GM23338 (cell line): Measurements from ENCODE around the gene STK11IP. TPM values are rescaled to one million over a fixed set of nuclear protein-coding genes. Genes with fewer than 3 reads are reported as not detected.

ENCODE experiments used
- ATAC-seq: fragments of 200-7000 bp; cut with Tn5 transposase; 3 replicates; pipeline ENCODE4 v1.9.1; 2020
- DNase-seq: peaks from one replicate; pipeline ENCODE4 v3.0.0-alpha.2; 2015; ENCODE audit warnings: low spot score
- H2AFZ ChIP-seq: fragments of 200-600 bp; sonication (generic); 2 replicates; pipeline ENCODE4 v1.8.0; 2016; ENCODE audit warnings: antibody characterized with exemption, mild to moderate bottlenecking, moderate library complexity
- H3F3A ChIP-seq: fragments of 200-600 bp; sonication (generic); replicated peaks from 2 replicates; pipeline ENCODE4 v1.8.0; 2017; ENCODE audit warnings: antibody characterized with exemption, mixed run types, low read depth
- H3K27ac ChIP-seq: fragments of 200-600 bp; sonication (generic); 2 replicates; pipeline ENCODE4 v1.6.1; 2016; ENCODE audit warnings: low read depth
- H3K27me3 ChIP-seq: fragments of 200-600 bp; sonication (generic); 2 replicates; pipeline ENCODE4 v1.8.0; 2016; ENCODE audit warnings: mild to moderate bottlenecking, mixed run types, moderate library complexity; ENCODE audit not compliant: insufficient read depth
- H3K36me3 ChIP-seq: fragments of 200-600 bp; sonication (generic); 2 replicates; pipeline ENCODE4 v1.8.0; 2016; ENCODE audit warnings: mild to moderate bottlenecking; ENCODE audit not compliant: insufficient read depth
- H3K4me1 ChIP-seq: fragments of 200-600 bp; sonication (generic); 2 replicates; pipeline ENCODE4 v1.8.0; 2016; ENCODE audit warnings: mild to moderate bottlenecking, moderate library complexity; ENCODE audit not compliant: insufficient read depth
- H3K4me2 ChIP-seq: fragments of 200-600 bp; sonication (generic); 2 replicates; pipeline ENCODE4 v1.7.1; 2017; ENCODE audit warnings: mixed run types
- H3K4me3 ChIP-seq: fragments of 200-600 bp; sonication (generic); 2 replicates; pipeline ENCODE4 v1.6.1; 2016; ENCODE audit warnings: mixed run types
- H3K79me2 ChIP-seq: fragments of 200-600 bp; sonication (generic); replicated peaks from 2 replicates; pipeline ENCODE4 v1.8.0; 2017; ENCODE audit warnings: mild to moderate bottlenecking; ENCODE audit not compliant: insufficient read depth
- H3K9me2 ChIP-seq: fragments of 200-600 bp; sonication (generic); 2 replicates; pipeline ENCODE4 v1.8.0; 2017; ENCODE audit not compliant: insufficient read depth
- H4K20me1 ChIP-seq: fragments of 200-600 bp; sonication (generic); replicated peaks from 2 replicates; pipeline ENCODE4 v1.8.0; 2017; ENCODE audit warnings: mild to moderate bottlenecking; ENCODE audit not compliant: insufficient read depth
- H3K27ac Mint-ChIP-seq: 2 replicates; pipeline ENCODE4 v1.8.0; 2020; ENCODE audit warnings: inconsistent platforms, mild to moderate bottlenecking, moderate library complexity, mixed read lengths
- H3K27me3 Mint-ChIP-seq: 3 replicates; pipeline ENCODE4 v1.8.0; 2022; ENCODE audit warnings: low read depth, mild to moderate bottlenecking, moderate library complexity, mixed read lengths, inconsistent platforms; ENCODE audit not compliant: insufficient read depth, poor library complexity
- H3K36me3 Mint-ChIP-seq: 3 replicates; pipeline ENCODE4 v1.8.0; 2021; ENCODE audit warnings: low read depth, mild to moderate bottlenecking, inconsistent platforms, moderate library complexity, mixed read lengths
- H3K4me1 Mint-ChIP-seq: 3 replicates; pipeline ENCODE4 v1.8.0; 2020; ENCODE audit warnings: mild to moderate bottlenecking, inconsistent platforms, mixed read lengths
- H3K4me3 Mint-ChIP-seq: 3 replicates; pipeline ENCODE4 v1.8.0; 2021; ENCODE audit warnings: moderate library complexity, mild to moderate bottlenecking, inconsistent platforms, mixed read lengths
- H3K9me3 Mint-ChIP-seq: 3 replicates; pipeline ENCODE4 v1.8.0; 2020; ENCODE audit warnings: moderate library complexity, mild to moderate bottlenecking, inconsistent platforms, mixed read lengths
- CREB1 ChIP-seq: fragments of 250-450 bp; sonication (Bioruptor Pico); IDR thresholded peaks from 2 replicates; pipeline ENCODE4 v1.5.0; 2020; ENCODE audit warnings: low read depth, mild to moderate bottlenecking, moderate library complexity
- EZH2 ChIP-seq: fragments of 200-600 bp; sonication (generic); IDR thresholded peaks from one replicate; pipeline ENCODE4 v1.8.0; 2017; ENCODE audit warnings: antibody characterized with exemption, mild to moderate bottlenecking, low read depth; ENCODE audit not compliant: unreplicated experiment
- EZH2phosphoT487 ChIP-seq: fragments of 200-600 bp; sonication (generic); IDR thresholded peaks from one replicate; pipeline ENCODE4 v1.8.1; 2018; ENCODE audit warnings: antibody characterized with exemption; ENCODE audit not compliant: unreplicated experiment
- JUNB ChIP-seq: IDR thresholded peaks from one replicate; pipeline ENCODE4 v1.6.1; 2016; ENCODE audit warnings: antibody characterized with exemption; ENCODE audit not compliant: unreplicated experiment
- NANOG ChIP-seq: IDR thresholded peaks from 2 replicates; pipeline ENCODE4 v1.6.1; 2016; ENCODE audit warnings: antibody characterized with exemption, borderline replicate concordance
- POLR2AphosphoS5 ChIP-seq: IDR thresholded peaks from 2 replicates; pipeline ENCODE4 v1.6.1; 2016; ENCODE audit warnings: antibody characterized with exemption, low read depth
- STAT1 ChIP-seq: IDR thresholded peaks from one replicate; pipeline ENCODE4 v1.6.1; 2016; ENCODE audit warnings: antibody characterized with exemption; ENCODE audit not compliant: unreplicated experiment
- ZNF114 ChIP-seq: fragments of 250-450 bp; sonication (Bioruptor Pico); IDR thresholded peaks from 2 replicates; pipeline ENCODE4 v1.5.0; 2020; ENCODE audit warnings: mild to moderate bottlenecking, moderate library complexity
- ZNF331 ChIP-seq: fragments of 250-450 bp; sonication (Bioruptor Pico); IDR thresholded peaks from 2 replicates; pipeline ENCODE4 v1.5.0; 2020; ENCODE audit warnings: low read depth, mild to moderate bottlenecking, moderate library complexity
- polyA plus RNA-seq: library from polyadenylated mRNA; unstranded; fragments of >200 nt; fragmentation: Nextera tagmentation; extraction: Ambion mirVana; gene quantifications from 2 replicates; pipeline ENCODE4 v1.2.1, GENCODE V29; 2016
- total RNA-seq: library from RNA; depleted of rRNA; stranded (reverse); fragments of >200 nt; shearing (Covaris generic); gene quantifications from 2 replicates; pipeline ENCODE4 v1.2.3, GENCODE V29; 2014
- TF ChIP-seq, protein P1 (sequence below), 2 experiments: fragments of 200-600 bp in 1 of 2; sonication (generic) in 1 of 2; conservative IDR thresholded peaks; 2 replicates each; pipeline versions ENCODE4 v1.5.1 to v1.6.1; 2016 to 2017; ENCODE audit warnings: antibody characterized with exemption in 2 of 2, low read depth in 2 of 2, mild to moderate bottlenecking in 2 of 2, moderate library complexity in 1 of 2
- TF ChIP-seq, protein P2 (sequence below): fragments of 250-450 bp; sonication (Bioruptor Pico); IDR thresholded peaks from 2 replicates; pipeline ENCODE4 v1.5.0; 2020; ENCODE audit warnings: mild to moderate bottlenecking, moderate library complexity
- TF ChIP-seq, protein P3 (sequence below): IDR thresholded peaks from one replicate; pipeline ENCODE4 v1.6.1; 2018; ENCODE audit warnings: antibody characterized with exemption; ENCODE audit not compliant: unreplicated experiment
- TF ChIP-seq, protein P4 (sequence below): IDR thresholded peaks from 2 replicates; pipeline ENCODE4 v1.6.1; 2016; ENCODE audit warnings: antibody characterized with exemption

The STK11IP gene
- total and polyA plus RNA-seq, 2 experiments from 2014 or later: 16.6 to 28.1 TPM

DNA sequence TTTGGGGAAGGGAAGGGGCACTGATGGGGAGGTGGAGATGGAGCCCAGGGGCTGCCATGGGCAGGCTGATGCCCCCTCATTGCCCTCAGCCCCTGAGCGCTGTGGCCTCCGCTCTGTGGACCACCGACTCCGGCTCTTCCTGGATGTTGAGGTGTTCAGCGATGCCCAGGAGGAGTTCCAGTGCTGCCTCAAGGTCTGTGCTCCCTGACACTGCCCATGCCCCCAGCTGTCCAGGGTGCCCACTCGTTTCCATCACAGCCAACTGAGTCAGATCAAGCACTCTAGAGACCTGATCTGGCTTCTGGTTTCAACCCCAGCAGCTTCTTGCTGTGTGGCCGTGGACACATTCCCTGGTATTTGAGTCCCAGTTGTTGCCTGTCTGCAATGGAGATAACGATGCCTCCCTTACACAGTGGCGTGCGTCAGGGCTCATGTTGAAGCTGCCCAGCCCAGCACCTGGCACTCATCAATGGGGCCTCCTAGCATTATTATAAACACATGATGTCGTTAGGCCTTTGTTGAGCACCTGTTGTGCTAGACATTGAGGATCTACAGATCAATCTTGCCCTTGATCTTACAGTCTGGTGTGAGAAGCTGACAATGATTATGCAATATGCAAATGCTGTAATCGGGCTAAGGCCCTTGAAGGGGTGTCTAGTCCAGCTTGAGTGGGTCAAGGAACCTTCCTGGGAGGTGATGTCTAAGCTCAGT, 14.4 kb downstream of the STK11IP start:
- Mint-ChIP-seq H3K4me1 (peaks cover 5% of the 10 kb centered on the region; the same call in 2 of the 3 replicates), H3K27me3 (peaks cover 13% of the 10 kb centered on the region), H3K4me3 (no peak overlapping the region), H3K27ac (no peak overlapping the region), H3K9me3 (no peaks in the 10 kb centered on the region), H3K36me3 (peaks cover 23% of the 10 kb centered on the region; the same call in 2 of the 3 replicates)
- H4K20me1 ChIP-seq: no peaks in the 10 kb centered on the region
- H3K79me2 ChIP-seq: no peaks in the 10 kb centered on the region
- TF ChIP-seq POLR2AphosphoS5 (no peak), ZNF114 (no peak), NANOG (no peak), CREB1 (CRISPR knock-in tag) (no peak), JUNB (no peak), ZNF331 (CRISPR knock-in tag) (no peak), EZH2phosphoT487 (no peak), STAT1 (no peak), EZH2 (no peak)
- TF ChIP-seq, protein P1, sequence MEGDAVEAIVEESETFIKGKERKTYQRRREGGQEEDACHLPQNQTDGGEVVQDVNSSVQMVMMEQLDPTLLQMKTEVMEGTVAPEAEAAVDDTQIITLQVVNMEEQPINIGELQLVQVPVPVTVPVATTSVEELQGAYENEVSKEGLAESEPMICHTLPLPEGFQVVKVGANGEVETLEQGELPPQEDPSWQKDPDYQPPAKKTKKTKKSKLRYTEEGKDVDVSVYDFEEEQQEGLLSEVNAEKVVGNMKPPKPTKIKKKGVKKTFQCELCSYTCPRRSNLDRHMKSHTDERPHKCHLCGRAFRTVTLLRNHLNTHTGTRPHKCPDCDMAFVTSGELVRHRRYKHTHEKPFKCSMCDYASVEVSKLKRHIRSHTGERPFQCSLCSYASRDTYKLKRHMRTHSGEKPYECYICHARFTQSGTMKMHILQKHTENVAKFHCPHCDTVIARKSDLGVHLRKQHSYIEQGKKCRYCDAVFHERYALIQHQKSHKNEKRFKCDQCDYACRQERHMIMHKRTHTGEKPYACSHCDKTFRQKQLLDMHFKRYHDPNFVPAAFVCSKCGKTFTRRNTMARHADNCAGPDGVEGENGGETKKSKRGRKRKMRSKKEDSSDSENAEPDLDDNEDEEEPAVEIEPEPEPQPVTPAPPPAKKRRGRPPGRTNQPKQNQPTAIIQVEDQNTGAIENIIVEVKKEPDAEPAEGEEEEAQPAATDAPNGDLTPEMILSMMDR (conservative IDR thresholded peaks at IDR 0.05; ENCODE audit: low read depth in 2 of 2): no peak
- TF ChIP-seq, protein P2, sequence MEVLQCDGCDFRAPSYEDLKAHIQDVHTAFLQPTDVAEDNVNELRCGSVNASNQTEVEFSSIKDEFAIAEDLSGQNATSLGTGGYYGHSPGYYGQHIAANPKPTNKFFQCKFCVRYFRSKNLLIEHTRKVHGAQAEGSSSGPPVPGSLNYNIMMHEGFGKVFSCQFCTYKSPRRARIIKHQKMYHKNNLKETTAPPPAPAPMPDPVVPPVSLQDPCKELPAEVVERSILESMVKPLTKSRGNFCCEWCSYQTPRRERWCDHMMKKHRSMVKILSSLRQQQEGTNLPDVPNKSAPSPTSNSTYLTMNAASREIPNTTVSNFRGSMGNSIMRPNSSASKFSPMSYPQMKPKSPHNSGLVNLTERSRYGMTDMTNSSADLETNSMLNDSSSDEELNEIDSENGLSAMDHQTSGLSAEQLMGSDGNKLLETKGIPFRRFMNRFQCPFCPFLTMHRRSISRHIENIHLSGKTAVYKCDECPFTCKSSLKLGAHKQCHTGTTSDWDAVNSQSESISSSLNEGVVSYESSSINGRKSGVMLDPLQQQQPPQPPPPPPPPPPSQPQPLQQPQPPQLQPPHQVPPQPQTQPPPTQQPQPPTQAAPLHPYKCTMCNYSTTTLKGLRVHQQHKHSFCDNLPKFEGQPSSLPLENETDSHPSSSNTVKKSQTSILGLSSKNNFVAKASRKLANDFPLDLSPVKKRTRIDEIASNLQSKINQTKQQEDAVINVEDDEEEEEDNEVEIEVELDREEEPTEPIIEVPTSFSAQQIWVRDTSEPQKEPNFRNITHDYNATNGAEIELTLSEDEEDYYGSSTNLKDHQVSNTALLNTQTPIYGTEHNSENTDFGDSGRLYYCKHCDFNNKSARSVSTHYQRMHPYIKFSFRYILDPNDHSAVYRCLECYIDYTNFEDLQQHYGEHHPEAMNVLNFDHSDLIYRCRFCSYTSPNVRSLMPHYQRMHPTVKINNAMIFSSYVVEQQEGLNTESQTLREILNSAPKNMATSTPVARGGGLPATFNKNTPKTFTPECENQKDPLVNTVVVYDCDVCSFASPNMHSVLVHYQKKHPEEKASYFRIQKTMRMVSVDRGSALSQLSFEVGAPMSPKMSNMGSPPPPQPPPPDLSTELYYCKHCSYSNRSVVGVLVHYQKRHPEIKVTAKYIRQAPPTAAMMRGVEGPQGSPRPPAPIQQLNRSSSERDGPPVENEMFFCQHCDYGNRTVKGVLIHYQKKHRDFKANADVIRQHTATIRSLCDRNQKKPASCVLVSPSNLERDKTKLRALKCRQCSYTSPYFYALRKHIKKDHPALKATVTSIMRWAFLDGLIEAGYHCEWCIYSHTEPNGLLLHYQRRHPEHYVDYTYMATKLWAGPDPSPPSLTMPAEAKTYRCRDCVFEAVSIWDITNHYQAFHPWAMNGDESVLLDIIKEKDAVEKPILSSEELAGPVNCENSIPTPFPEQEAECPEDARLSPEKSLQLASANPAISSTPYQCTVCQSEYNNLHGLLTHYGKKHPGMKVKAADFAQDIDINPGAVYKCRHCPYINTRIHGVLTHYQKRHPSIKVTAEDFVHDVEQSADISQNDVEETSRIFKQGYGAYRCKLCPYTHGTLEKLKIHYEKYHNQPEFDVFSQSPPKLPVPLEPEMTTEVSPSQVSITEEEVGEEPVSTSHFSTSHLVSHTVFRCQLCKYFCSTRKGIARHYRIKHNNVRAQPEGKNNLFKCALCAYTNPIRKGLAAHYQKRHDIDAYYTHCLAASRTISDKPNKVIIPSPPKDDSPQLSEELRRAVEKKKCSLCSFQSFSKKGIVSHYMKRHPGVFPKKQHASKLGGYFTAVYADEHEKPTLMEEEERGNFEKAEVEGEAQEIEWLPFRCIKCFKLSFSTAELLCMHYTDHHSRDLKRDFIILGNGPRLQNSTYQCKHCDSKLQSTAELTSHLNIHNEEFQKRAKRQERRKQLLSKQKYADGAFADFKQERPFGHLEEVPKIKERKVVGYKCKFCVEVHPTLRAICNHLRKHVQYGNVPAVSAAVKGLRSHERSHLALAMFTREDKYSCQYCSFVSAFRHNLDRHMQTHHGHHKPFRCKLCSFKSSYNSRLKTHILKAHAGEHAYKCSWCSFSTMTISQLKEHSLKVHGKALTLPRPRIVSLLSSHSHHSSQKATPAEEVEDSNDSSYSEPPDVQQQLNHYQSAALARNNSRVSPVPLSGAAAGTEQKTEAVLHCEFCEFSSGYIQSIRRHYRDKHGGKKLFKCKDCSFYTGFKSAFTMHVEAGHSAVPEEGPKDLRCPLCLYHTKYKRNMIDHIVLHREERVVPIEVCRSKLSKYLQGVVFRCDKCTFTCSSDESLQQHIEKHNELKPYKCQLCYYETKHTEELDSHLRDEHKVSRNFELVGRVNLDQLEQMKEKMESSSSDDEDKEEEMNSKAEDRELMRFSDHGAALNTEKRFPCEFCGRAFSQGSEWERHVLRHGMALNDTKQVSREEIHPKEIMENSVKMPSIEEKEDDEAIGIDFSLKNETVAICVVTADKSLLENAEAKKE: no peak
- TF ChIP-seq, protein P3, sequence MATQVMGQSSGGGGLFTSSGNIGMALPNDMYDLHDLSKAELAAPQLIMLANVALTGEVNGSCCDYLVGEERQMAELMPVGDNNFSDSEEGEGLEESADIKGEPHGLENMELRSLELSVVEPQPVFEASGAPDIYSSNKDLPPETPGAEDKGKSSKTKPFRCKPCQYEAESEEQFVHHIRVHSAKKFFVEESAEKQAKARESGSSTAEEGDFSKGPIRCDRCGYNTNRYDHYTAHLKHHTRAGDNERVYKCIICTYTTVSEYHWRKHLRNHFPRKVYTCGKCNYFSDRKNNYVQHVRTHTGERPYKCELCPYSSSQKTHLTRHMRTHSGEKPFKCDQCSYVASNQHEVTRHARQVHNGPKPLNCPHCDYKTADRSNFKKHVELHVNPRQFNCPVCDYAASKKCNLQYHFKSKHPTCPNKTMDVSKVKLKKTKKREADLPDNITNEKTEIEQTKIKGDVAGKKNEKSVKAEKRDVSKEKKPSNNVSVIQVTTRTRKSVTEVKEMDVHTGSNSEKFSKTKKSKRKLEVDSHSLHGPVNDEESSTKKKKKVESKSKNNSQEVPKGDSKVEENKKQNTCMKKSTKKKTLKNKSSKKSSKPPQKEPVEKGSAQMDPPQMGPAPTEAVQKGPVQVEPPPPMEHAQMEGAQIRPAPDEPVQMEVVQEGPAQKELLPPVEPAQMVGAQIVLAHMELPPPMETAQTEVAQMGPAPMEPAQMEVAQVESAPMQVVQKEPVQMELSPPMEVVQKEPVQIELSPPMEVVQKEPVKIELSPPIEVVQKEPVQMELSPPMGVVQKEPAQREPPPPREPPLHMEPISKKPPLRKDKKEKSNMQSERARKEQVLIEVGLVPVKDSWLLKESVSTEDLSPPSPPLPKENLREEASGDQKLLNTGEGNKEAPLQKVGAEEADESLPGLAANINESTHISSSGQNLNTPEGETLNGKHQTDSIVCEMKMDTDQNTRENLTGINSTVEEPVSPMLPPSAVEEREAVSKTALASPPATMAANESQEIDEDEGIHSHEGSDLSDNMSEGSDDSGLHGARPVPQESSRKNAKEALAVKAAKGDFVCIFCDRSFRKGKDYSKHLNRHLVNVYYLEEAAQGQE: no peak
- TF ChIP-seq, protein P4, sequence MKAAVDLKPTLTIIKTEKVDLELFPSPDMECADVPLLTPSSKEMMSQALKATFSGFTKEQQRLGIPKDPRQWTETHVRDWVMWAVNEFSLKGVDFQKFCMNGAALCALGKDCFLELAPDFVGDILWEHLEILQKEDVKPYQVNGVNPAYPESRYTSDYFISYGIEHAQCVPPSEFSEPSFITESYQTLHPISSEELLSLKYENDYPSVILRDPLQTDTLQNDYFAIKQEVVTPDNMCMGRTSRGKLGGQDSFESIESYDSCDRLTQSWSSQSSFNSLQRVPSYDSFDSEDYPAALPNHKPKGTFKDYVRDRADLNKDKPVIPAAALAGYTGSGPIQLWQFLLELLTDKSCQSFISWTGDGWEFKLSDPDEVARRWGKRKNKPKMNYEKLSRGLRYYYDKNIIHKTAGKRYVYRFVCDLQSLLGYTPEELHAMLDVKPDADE: no peak
- H3K4me1 ChIP-seq: no peaks in the 10 kb centered on the region
- no peak overlapping the region for H2AFZ ChIP-seq
- no peaks in the 10 kb centered on the region for H3K36me3 ChIP-seq
- 0 out of 2 replicates have a peak, but pooled peaks cover 3% of the 10 kb centered on the region for H3F3A ChIP-seq
- H3K27ac ChIP-seq: no peak overlapping the region
- no peak for DNase-seq
- ATAC-seq: no peak
- H3K27me3 ChIP-seq: no peaks in the 10 kb centered on the region
- H3K9me2 ChIP-seq: no peaks in the 10 kb centered on the region
- H3K4me3 ChIP-seq: no peak overlapping the region
- no peak overlapping the region for H3K4me2 ChIP-seq
